Suprapubic skin (tissue), 4 donors: ENCODE data around the gene CSN3. TPM values are rescaled to one million over a fixed set of nuclear protein-coding genes. Genes with fewer than 3 reads are reported as not detected.
"Not testable (repeated sequence)": the region's sequence is repeated elsewhere in the genome, so short reads cannot be mapped to it uniquely, and the experiment has no call there.

Experiments
- DNase-seq, 2 donors: peaks; one replicate each; pipeline ENCODE4 v3.0.0-alpha.2; 2019; ENCODE audit warnings: low spot score in 2 of 2
- H3K27ac ChIP-seq: fragments of 200-600 bp; sonication (generic); one replicate; pipeline ENCODE4 v1.5.1; 2019
- H3K27me3 ChIP-seq: fragments of 200-600 bp; sonication (generic); one replicate; pipeline ENCODE4 v1.5.1; 2019
- H3K36me3 ChIP-seq: fragments of 200-600 bp; sonication (generic); one replicate; pipeline ENCODE4 v1.5.1; 2019
- H3K4me1 ChIP-seq: fragments of 200-600 bp; sonication (generic); one replicate; pipeline ENCODE4 v1.5.1; 2019
- H3K4me3 ChIP-seq: fragments of 200-600 bp; sonication (generic); one replicate; pipeline ENCODE4 v1.5.1; 2019; ENCODE audit warnings: mild to moderate bottlenecking
- H3K9me3 ChIP-seq: fragments of 200-600 bp; sonication (generic); one replicate; pipeline ENCODE4 v1.5.1; 2019
- CTCF ChIP-seq, 2 donors: fragments of 200-600 bp in 1 of 2; fragments of 450-650 bp in 1 of 2; sonication (generic) in 1 of 2; IDR thresholded peaks; one replicate each; pipeline ENCODE4 v1.5.1; 2016 to 2019; ENCODE audit warnings: antibody characterized with exemption in 2 of 2, mild to moderate bottlenecking in 1 of 2, moderate library complexity in 1 of 2
- EP300 ChIP-seq: sonication (generic); formaldehyde crosslinking; IDR thresholded peaks from one replicate; pipeline ENCODE4 v1.6.1; 2017; ENCODE audit warnings: antibody characterized with exemption
- POLR2A ChIP-seq, 2 donors: fragments of 450-650 bp; IDR thresholded peaks; one replicate each; pipeline ENCODE4 v1.6.1; 2017; ENCODE audit warnings: antibody characterized with exemption in 2 of 2, mild to moderate bottlenecking in 2 of 2, moderate library complexity in 2 of 2
- POLR2AphosphoS5 ChIP-seq, 3 donors: sonication (generic); formaldehyde crosslinking; IDR thresholded peaks; one replicate each; pipeline ENCODE4 v1.6.1; 2017; ENCODE audit warnings: antibody characterized with exemption in 3 of 3
- whole genome bisulfite sequencing: methylation state at CpG from one replicate; pipeline ENCODE4 v1.1.5; 2018; 5-methylcytosine and 5-hydroxymethylcytosine counted together
- total RNA-seq, 4 donors: library from RNA; depleted of rRNA; stranded (reverse); fragments of >200 nt; gene quantifications; one replicate each; pipeline ENCODE4 v1.1.0, GENCODE V29; 2016

Gene CSN3
- not detected for total RNA-seq

- WGBS, result 88% methylated on average over 3 of the region's 3 CpGs
- H3K9me3 ChIP-seq, H3K27me3 ChIP-seq, H3K36me3 ChIP-seq, DNase-seq, H3K27ac ChIP-seq, H3K4me1 ChIP-seq, H3K4me3 ChIP-seq: not testable (repeated sequence)
Measured at GRCh38 chr4:70242297-70242696, at the start of gene CSN3. CSN3 (plus strand) TSS chr4:70242597; CDS start chr4:70244820, 2,223 bp downstream.

GRCh38 chr4:70192895-70193294 lies 49.5 kb upstream of the CSN3 start:
- 78% methylated on average over 2 of the region's 2 CpGs for WGBS

GRCh38 chr4:70195425-70195824 lies 47.0 kb upstream of the CSN3 start, which contains the start of gene ODAM:
ODAM (plus strand) TSS chr4:70195725; CDS start chr4:70196544, 819 bp downstream.
- 85% methylated on average over 1 of the region's 1 CpG for whole genome bisulfite sequencing
- TF ChIP-seq POLR2AphosphoS5 (IDR thresholded peaks at IDR 0.05), result no peak
- TF ChIP-seq POLR2A (IDR thresholded peaks at IDR 0.05), result no peak
- no peak for TF ChIP-seq EP300
- no peak for TF ChIP-seq CTCF (IDR thresholded peaks at IDR 0.05)
- H3K27ac ChIP-seq, result no peak within 1 kb of the TSS

More at GRCh38 chr4:70192895-70193294, 49.5 kb upstream of the CSN3 start:
- Histone ChIP-seq H3K9me3 (no peaks in the 10 kb centered on the region), H3K4me1 (no peaks in the 10 kb centered on the region), H3K4me3 (no peak overlapping the region), H3K27me3 (no peaks in the 10 kb centered on the region), H3K36me3 (no peaks in the 10 kb centered on the region), H3K27ac (no peak overlapping the region)
- DNase-seq, result no peak
- TF ChIP-seq POLR2A (IDR thresholded peaks at IDR 0.05) (no peak), POLR2AphosphoS5 (IDR thresholded peaks at IDR 0.05) (no peak), CTCF (IDR thresholded peaks at IDR 0.05) (no peak), EP300 (no peak)

GRCh38 chr4:70196857-70197256 lies 45.5 kb upstream of the CSN3 start:
- Histone ChIP-seq H3K9me3 (no peaks in the 10 kb centered on the region), H3K27ac (no peak overlapping the region), H3K27me3 (no peaks in the 10 kb centered on the region), H3K4me1 (no peaks in the 10 kb centered on the region), H3K4me3 (no peak overlapping the region), H3K36me3 (no peaks in the 10 kb centered on the region)
- TF ChIP-seq POLR2A (IDR thresholded peaks at IDR 0.05) (no peak), POLR2AphosphoS5 (IDR thresholded peaks at IDR 0.05) (no peak), EP300 (no peak), CTCF (IDR thresholded peaks at IDR 0.05) (no peak)
- DNase-seq, result no peak
- 72% methylated on average over 2 of the region's 2 CpGs for WGBS

More at GRCh38 chr4:70195425-70195824, 47.0 kb upstream of the CSN3 start, which contains the start of gene ODAM:
- Histone ChIP-seq H3K4me3 (no peak within 1 kb of the TSS), H3K36me3 (no peaks in the 10 kb centered on the region), H3K9me3 (no peaks in the 10 kb centered on the region), H3K27me3 (no peaks in the 10 kb centered on the region), H3K4me1 (no peaks in the 10 kb centered on the region)
- no peak for DNase-seq

- Histone ChIP-seq H3K9me3 (no peaks in the 10 kb centered on the region), H3K36me3 (no peaks in the 10 kb centered on the region), H3K27me3 (no peaks in the 10 kb centered on the region), H3K4me1 (no peaks in the 10 kb centered on the region), H3K4me3 (no peak overlapping the region), H3K27ac (no peak overlapping the region)
- no peak for TF ChIP-seq EP300
- TF ChIP-seq CTCF (IDR thresholded peaks at IDR 0.05), result no peak
- TF ChIP-seq POLR2A (IDR thresholded peaks at IDR 0.05), result no peak
- no peak for TF ChIP-seq POLR2AphosphoS5 (IDR thresholded peaks at IDR 0.05)
- WGBS, result 57% methylated on average over 2 of the region's 2 CpGs
- no peak for DNase-seq
Measured at GRCh38 chr4:70197842-70198241, 44.6 kb upstream of the CSN3 start.

- Histone ChIP-seq H3K4me3 (no peak overlapping the region), H3K4me1 (no peaks in the 10 kb centered on the region), H3K27me3 (no peaks in the 10 kb centered on the region), H3K36me3 (no peaks in the 10 kb centered on the region), H3K9me3 (no peaks in the 10 kb centered on the region), H3K27ac (no peak overlapping the region)
- WGBS, result 64% methylated on average over 1 of the region's 1 CpG
- no peak for DNase-seq
- TF ChIP-seq POLR2AphosphoS5 (IDR thresholded peaks at IDR 0.05) (no peak), CTCF (IDR thresholded peaks at IDR 0.05) (no peak), POLR2A (IDR thresholded peaks at IDR 0.05) (no peak), EP300 (no peak)
Measured at GRCh38 chr4:70203601-70204000, 38.8 kb upstream of the CSN3 start.

GRCh38 chr4:70212752-70213151 lies 29.6 kb upstream of the CSN3 start:
- peak in 1 of 2 donors; percentile 50 for DNase-seq
- H3K4me1 ChIP-seq, H3K4me3 ChIP-seq, H3K9me3 ChIP-seq, H3K27ac ChIP-seq, H3K27me3 ChIP-seq, H3K36me3 ChIP-seq: not testable (repeated sequence)
- 100% methylated on average over 1 of the region's 4 CpGs for WGBS

GRCh38 chr4:70216109-70216508 lies 26.3 kb upstream of the CSN3 start:
- not testable (repeated sequence) for H3K27ac ChIP-seq, H3K27me3 ChIP-seq, H3K9me3 ChIP-seq, H3K36me3 ChIP-seq, DNase-seq, H3K4me3 ChIP-seq, H3K4me1 ChIP-seq

- not testable (repeated sequence) for H3K4me3 ChIP-seq, H3K9me3 ChIP-seq, H3K4me1 ChIP-seq, DNase-seq, H3K27ac ChIP-seq, H3K27me3 ChIP-seq, H3K36me3 ChIP-seq
- WGBS, result 89% methylated on average over 1 of the region's 1 CpG
Measured at GRCh38 chr4:70216550-70216949, 25.8 kb upstream of the CSN3 start.
